ENCODE data around the gene SUGT1.
"Not testable (repeated sequence)": the region's sequence is repeated elsewhere in the genome, so short reads cannot be mapped to it uniquely, and the experiment has no call there.

SUGT1 gene

GRCh38 chr13:52669677-52670076 lies 17.0 kb downstream of the SUGT1 start:
- no peak for DNase-seq (ENCODE audit: low read depth)

- no peak for DNase-seq (ENCODE audit: low read depth)
Measured at GRCh38 chr13:52670726-52671125, 18.1 kb downstream of the SUGT1 start.

GRCh38 chr13:52673465-52673864 lies 20.8 kb downstream of the SUGT1 start:
- DNase-seq (ENCODE audit: low read depth), result no peak

- DNase-seq (ENCODE audit: low read depth), result no peak
Measured at GRCh38 chr13:52677823-52678222, 25.2 kb downstream of the SUGT1 start.

GRCh38 chr13:52685806-52686205 lies 33.2 kb downstream of the SUGT1 start:
- DNase-seq (ENCODE audit: low read depth), result not testable (repeated sequence)

GRCh38 chr13:52686376-52686775 lies 33.7 kb downstream of the SUGT1 start:
- DNase-seq (ENCODE audit: low read depth), result no peak

GRCh38 chr13:52695856-52696255 lies 43.2 kb downstream of the SUGT1 start:
- DNase-seq (ENCODE audit: low read depth), result no peak

- DNase-seq (ENCODE audit: low read depth), result no peak
Measured at GRCh38 chr13:52696566-52696965, 43.9 kb downstream of the SUGT1 start.

GRCh38 chr13:52701728-52702465 lies 49.3 kb downstream of the SUGT1 start:
- no peak for DNase-seq (ENCODE audit: low read depth)

GRCh38 chr13:52703482-52703881 lies 50.8 kb downstream of the SUGT1 start:
- DNase-seq (ENCODE audit: low read depth), result no peak

- DNase-seq (ENCODE audit: low read depth), result no peak
Measured at GRCh38 chr13:52706081-52706480, 53.4 kb downstream of the SUGT1 start.

- DNase-seq (ENCODE audit: low read depth), result no peak
Measured at GRCh38 chr13:52707375-52707774, 54.7 kb downstream of the SUGT1 start.

GRCh38 chr13:52708266-52708665 lies 55.6 kb downstream of the SUGT1 start:
- DNase-seq (ENCODE audit: low read depth), result not testable (repeated sequence)

- DNase-seq (ENCODE audit: low read depth), result no peak
Measured at GRCh38 chr13:52711286-52711685, 58.6 kb downstream of the SUGT1 start.

- DNase-seq (ENCODE audit: low read depth), result no peak
Measured at GRCh38 chr13:52712385-52712784, 59.7 kb downstream of the SUGT1 start.

GRCh38 chr13:52713894-52714293 lies 61.3 kb downstream of the SUGT1 start:
- no peak for DNase-seq (ENCODE audit: low read depth)

GRCh38 chr13:52720904-52721303 lies 68.3 kb downstream of the SUGT1 start:
- DNase-seq (ENCODE audit: low read depth), result not testable (repeated sequence)

- DNase-seq (ENCODE audit: low read depth), result not testable (repeated sequence)
Measured at GRCh38 chr13:52721356-52721755, 68.7 kb downstream of the SUGT1 start.

GRCh38 chr13:52723181-52723580 lies 70.5 kb downstream of the SUGT1 start:
- DNase-seq (ENCODE audit: low read depth), result no peak

GRCh38 chr13:52725302-52725701 lies 72.7 kb downstream of the SUGT1 start:
- no peak for DNase-seq (ENCODE audit: low read depth)

- DNase-seq (ENCODE audit: low read depth), result no peak
Measured at GRCh38 chr13:52726258-52726657, 73.6 kb downstream of the SUGT1 start.

- DNase-seq (ENCODE audit: low read depth), result no peak
Measured at GRCh38 chr13:52734075-52734623, 81.5 kb downstream of the SUGT1 start.

- DNase-seq (ENCODE audit: low read depth), result no peak
Measured at GRCh38 chr13:52736891-52737290, 84.3 kb downstream of the SUGT1 start.

- DNase-seq (ENCODE audit: low read depth), result no peak
Measured at GRCh38 chr13:52737451-52737850, 84.8 kb downstream of the SUGT1 start.

All from stimulated activated CD8-positive, alpha-beta memory T cell treated with anti-CD3 and anti-CD28 coated beads, Interleukin-15, amount 100 ng/mL, for 1 hour (primary cell).